Keratinocyte (primary cell): ENCODE results near the gene TM9SF2.

Experiments used
- CTCF ChIP-seq, 3 experiments: IDR thresholded peaks in 1 of 3; conservative IDR thresholded peaks in 1 of 3; optimal IDR thresholded peaks in 1 of 3; 2 replicates in 2 of 3; 3 replicates in 1 of 3; pipeline versions ENCODE3 to v1.5.1; 2011; ENCODE audit warnings: low read length in 3 of 3, mild to moderate bottlenecking in 3 of 3, moderate library complexity in 2 of 3, control low read depth in 1 of 3, inconsistent platforms in 1 of 3; ENCODE audit not compliant: insufficient read depth in 2 of 3; ENCODE audit errors: extremely low read depth in 1 of 3
- EZH2 ChIP-seq: IDR thresholded peaks from one replicate; pipeline ENCODE4 v1.6.1; 2012; ENCODE audit warnings: inconsistent platforms, mild to moderate bottlenecking, low read length, moderate library complexity

GRCh38 chr13:99469041-99469440 is 32.2 kb upstream of the TM9SF2 start:
- no peak for TF ChIP-seq CTCF (optimal IDR thresholded peaks at IDR 0.05 in 1 of 3, IDR thresholded peaks at IDR 0.05 in 1 of 3, conservative IDR thresholded peaks at IDR 0.05 in 1 of 3; ENCODE audit: extremely low read depth in 1 of 3, insufficient read depth in 2 of 3, low read length in 3 of 3)
- no peak for TF ChIP-seq EZH2
